Keratinocyte (primary cell): ENCODE measurements around the gene DCP1B. TPM values are rescaled to one million over a fixed set of nuclear protein-coding genes. Genes with fewer than 3 reads are reported as not detected.
A peak's percentile ranks its signal among the peaks of the same experiment; 100 is the strongest.

Experiments used
- DNase-seq: peaks from one replicate; pipeline ENCODE4 v3.0.0-alpha.2; 2011; ENCODE audit warnings: low read depth, missing footprints, low spot score
- FAIRE-seq: peaks from 2 replicates; lab custom pipeline; 2011; peaks lifted over from hg19 to GRCh38; lab: Jason Lieb, UNC
- H2AFZ ChIP-seq: 2 replicates; pipeline ENCODE4 v1.6.0; 2012; ENCODE audit warnings: low read length, control low read depth, inconsistent platforms; ENCODE audit not compliant: control insufficient read depth
- H3K27ac ChIP-seq: 2 replicates; pipeline ENCODE4 v1.5.1; 2011; ENCODE audit warnings: low read length; ENCODE audit not compliant: control insufficient read depth, insufficient read depth
- H3K27me3 ChIP-seq: 3 replicates; pipeline ENCODE4 v1.6.0; 2011; ENCODE audit warnings: low read length; ENCODE audit not compliant: control insufficient read depth, insufficient read depth; ENCODE audit errors: extremely low read depth
- H3K36me3 ChIP-seq, 2 experiments: 2 replicates in 1 of 2; 3 replicates in 1 of 2; pipeline ENCODE4 v1.5.1; 2011; ENCODE audit warnings: low read length in 2 of 2, mild to moderate bottlenecking in 1 of 2; ENCODE audit not compliant: control insufficient read depth in 2 of 2, insufficient read depth in 2 of 2; ENCODE audit errors: extremely low read depth in 1 of 2
- H3K4me1 ChIP-seq: 3 replicates; pipeline ENCODE4 v1.5.1; 2011; ENCODE audit warnings: low read length; ENCODE audit not compliant: control insufficient read depth, insufficient read depth; ENCODE audit errors: extremely low read depth
- H3K4me2 ChIP-seq: 3 replicates; pipeline ENCODE4 v1.6.0; 2011; ENCODE audit warnings: low read depth, low read length; ENCODE audit not compliant: control insufficient read depth, insufficient read depth; ENCODE audit errors: extremely low read depth
- H3K4me3 ChIP-seq, 3 experiments: fragments of 200-600 bp in 1 of 3; sonication (generic) in 1 of 3; 2 replicates in 2 of 3; 3 replicates in 1 of 3; pipeline ENCODE4 v1.5.1; 2011 to 2016; ENCODE audit warnings: low read length in 3 of 3, mild to moderate bottlenecking in 3 of 3, control low read depth in 2 of 3, inconsistent platforms in 1 of 3, low read depth in 1 of 3, mixed read lengths in 1 of 3, mixed run types in 1 of 3, moderate library complexity in 1 of 3; ENCODE audit not compliant: control insufficient read depth in 2 of 3, insufficient read depth in 2 of 3; ENCODE audit errors: extremely low read depth in 1 of 3
- H3K79me2 ChIP-seq: 2 replicates; pipeline ENCODE4 v1.6.0; 2012; ENCODE audit warnings: low read length; ENCODE audit not compliant: control insufficient read depth, insufficient read depth
- H3K9ac ChIP-seq: 3 replicates; pipeline ENCODE4 v1.6.0; 2011; ENCODE audit warnings: low read length; ENCODE audit not compliant: control insufficient read depth, insufficient read depth; ENCODE audit errors: extremely low read depth
- H3K9me1 ChIP-seq: 3 replicates; pipeline ENCODE4 v1.6.0; 2011; ENCODE audit warnings: low read length; ENCODE audit not compliant: control insufficient read depth, insufficient read depth; ENCODE audit errors: extremely low read depth
- H3K9me3 ChIP-seq: 2 replicates; pipeline ENCODE4 v1.5.1; 2012; ENCODE audit warnings: low read depth, low read length; ENCODE audit not compliant: control insufficient read depth
- H4K20me1 ChIP-seq: 3 replicates; pipeline ENCODE4 v1.6.0; 2011; ENCODE audit warnings: low read length; ENCODE audit not compliant: control insufficient read depth, insufficient read depth; ENCODE audit errors: extremely low read depth
- EZH2 ChIP-seq: IDR thresholded peaks from one replicate; pipeline ENCODE4 v1.6.1; 2012; ENCODE audit warnings: inconsistent platforms, mild to moderate bottlenecking, low read length, moderate library complexity
- dilution Hi-C: fragments of 300-500 bp; cut with MboI; formaldehyde crosslinking; loops from one replicate; pipeline ENCODE4 v1.7.0; 2020; ENCODE audit warnings: low sequenced_read_pairs; ENCODE audit not compliant: extremely low pct_ligation_motif_present
- polyA plus RNA-seq, 5 experiments: library from polyadenylated mRNA; depleted of rRNA in 3 of 5; stranded (reverse) in 3 of 5; stranded (forward) in 1 of 5; unstranded in 1 of 5; fragments of >200 nt; gene quantifications; 1 replicate in 1 of 5; 2 replicates in 3 of 5; 3 replicates in 1 of 5; pipeline versions ENCODE4 v1.2.1 to v1.2.3, GENCODE V29; 2011 to 2012; ENCODE audit warnings: missing spikeins in 2 of 5, low read depth in 1 of 5, low replicate concordance in 1 of 5
- TF ChIP-seq, protein P1 (sequence below), 3 experiments: IDR thresholded peaks in 1 of 3; conservative IDR thresholded peaks in 1 of 3; optimal IDR thresholded peaks in 1 of 3; 2 replicates in 2 of 3; 3 replicates in 1 of 3; pipeline versions ENCODE3 to v1.5.1; 2011; ENCODE audit warnings: low read length in 3 of 3, mild to moderate bottlenecking in 3 of 3, moderate library complexity in 2 of 3, control low read depth in 1 of 3, inconsistent platforms in 1 of 3; ENCODE audit not compliant: insufficient read depth in 2 of 3; ENCODE audit errors: extremely low read depth in 1 of 3

The DCP1B gene
- polyA plus RNA-seq, 1 donor (not counting 4 experiments of a cell fraction or from before 2014, with no cell fraction given): 9.7 TPM

- H3K36me3 ChIP-seq: no peaks in the 10 kb centered on the region
- DNase-seq: no peak
- no peak overlapping the region for H3K4me3 ChIP-seq
- TF ChIP-seq, protein P1, sequence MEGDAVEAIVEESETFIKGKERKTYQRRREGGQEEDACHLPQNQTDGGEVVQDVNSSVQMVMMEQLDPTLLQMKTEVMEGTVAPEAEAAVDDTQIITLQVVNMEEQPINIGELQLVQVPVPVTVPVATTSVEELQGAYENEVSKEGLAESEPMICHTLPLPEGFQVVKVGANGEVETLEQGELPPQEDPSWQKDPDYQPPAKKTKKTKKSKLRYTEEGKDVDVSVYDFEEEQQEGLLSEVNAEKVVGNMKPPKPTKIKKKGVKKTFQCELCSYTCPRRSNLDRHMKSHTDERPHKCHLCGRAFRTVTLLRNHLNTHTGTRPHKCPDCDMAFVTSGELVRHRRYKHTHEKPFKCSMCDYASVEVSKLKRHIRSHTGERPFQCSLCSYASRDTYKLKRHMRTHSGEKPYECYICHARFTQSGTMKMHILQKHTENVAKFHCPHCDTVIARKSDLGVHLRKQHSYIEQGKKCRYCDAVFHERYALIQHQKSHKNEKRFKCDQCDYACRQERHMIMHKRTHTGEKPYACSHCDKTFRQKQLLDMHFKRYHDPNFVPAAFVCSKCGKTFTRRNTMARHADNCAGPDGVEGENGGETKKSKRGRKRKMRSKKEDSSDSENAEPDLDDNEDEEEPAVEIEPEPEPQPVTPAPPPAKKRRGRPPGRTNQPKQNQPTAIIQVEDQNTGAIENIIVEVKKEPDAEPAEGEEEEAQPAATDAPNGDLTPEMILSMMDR (optimal IDR thresholded peaks at IDR 0.05 in 1 of 3, IDR thresholded peaks at IDR 0.05 in 1 of 3, conservative IDR thresholded peaks at IDR 0.05 in 1 of 3; ENCODE audit: extremely low read depth in 1 of 3, insufficient read depth in 2 of 3, low read length in 3 of 3): no peak
- no peak for TF ChIP-seq EZH2
- peaks cover 8% of the 10 kb centered on the region for H3K27me3 ChIP-seq
- no peak overlapping the region for H2AFZ ChIP-seq
- no peak overlapping the region for H3K9ac ChIP-seq
- no peaks in the 10 kb centered on the region for H3K79me2 ChIP-seq
- no peak overlapping the region for H3K27ac ChIP-seq
- H3K4me1 ChIP-seq: no peaks in the 10 kb centered on the region
- H3K9me1 ChIP-seq: no peaks in the 10 kb centered on the region
- no peak for FAIRE-seq
- H3K9me3 ChIP-seq: no peaks in the 10 kb centered on the region
- H4K20me1 ChIP-seq: no peaks in the 10 kb centered on the region
- H3K4me2 ChIP-seq: no peak overlapping the region
- dilution Hi-C loops: no loop called here
Observed at GRCh38 chr12:1908758-1909157, 95.5 kb downstream of the DCP1B start.

DNA sequence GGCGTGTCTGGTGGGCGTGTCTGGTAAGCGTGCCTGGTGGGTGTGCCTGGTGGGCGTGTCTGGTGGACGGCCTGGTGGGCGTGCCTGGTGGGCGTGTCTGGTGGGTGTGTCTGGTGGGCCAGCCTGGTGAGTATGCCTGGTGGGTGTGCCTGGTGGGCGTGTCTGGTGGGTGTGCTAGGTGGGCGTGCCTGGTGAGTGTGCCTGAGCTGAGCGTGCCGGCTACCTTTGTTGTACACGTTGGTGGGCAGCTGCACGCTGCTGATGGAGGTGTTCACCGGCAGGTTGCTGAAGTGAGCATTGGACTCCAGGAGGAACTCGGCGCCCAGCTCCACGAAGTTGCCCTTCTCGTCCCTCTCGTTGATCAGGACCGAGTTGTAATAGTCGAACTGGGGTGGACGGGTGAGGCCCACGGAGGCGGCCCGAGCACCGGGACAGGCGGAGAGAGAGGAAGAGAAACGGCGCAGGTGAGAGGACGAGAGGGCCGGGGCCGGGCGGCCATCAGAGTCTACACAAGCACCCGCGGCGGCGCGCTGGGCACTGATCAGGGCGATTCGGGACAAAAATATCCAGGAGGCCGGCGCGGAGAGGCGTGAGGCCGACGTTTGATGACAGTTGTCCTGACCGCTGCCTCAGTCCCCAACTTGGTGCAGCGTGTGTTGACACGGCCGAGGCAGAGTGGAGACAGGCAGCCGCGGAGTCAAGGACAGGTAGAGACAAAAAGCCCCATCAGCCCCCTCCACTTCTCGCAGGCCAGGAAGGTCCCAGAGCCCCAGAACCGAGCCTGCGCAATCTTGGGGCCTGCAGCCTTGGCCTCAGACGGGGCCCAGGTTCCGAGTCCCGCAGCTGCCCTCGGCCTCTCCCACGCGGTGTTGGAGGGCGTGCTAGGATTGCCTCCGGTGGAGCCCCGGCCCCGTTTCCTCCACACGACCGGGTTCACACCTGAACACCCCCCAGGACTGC is 96.3 kb downstream of the DCP1B start:
- Histone ChIP-seq H3K27me3 (peaks cover 8% of the 10 kb centered on the region), H2AFZ (no peak overlapping the region), H3K36me3 (no peaks in the 10 kb centered on the region), H3K9me1 (no peaks in the 10 kb centered on the region), H3K4me2 (peak overlapping the region; percentile 12), H3K27ac (no peak overlapping the region), H3K4me3 (no peak overlapping the region), H3K4me1 (no peaks in the 10 kb centered on the region), H3K9me3 (no peaks in the 10 kb centered on the region), H3K79me2 (no peaks in the 10 kb centered on the region), H3K9ac (no peak overlapping the region), H4K20me1 (no peaks in the 10 kb centered on the region)
- TF ChIP-seq, protein P1 (optimal IDR thresholded peaks at IDR 0.05 in 1 of 3, IDR thresholded peaks at IDR 0.05 in 1 of 3, conservative IDR thresholded peaks at IDR 0.05 in 1 of 3; ENCODE audit: extremely low read depth in 1 of 3, insufficient read depth in 2 of 3, low read length in 3 of 3): no peak
- no peak for TF ChIP-seq EZH2
- FAIRE-seq (no peak), DNase-seq (no peak)
- dilution Hi-C loops: no loop called here
